Measurements from ENCODE around the gene PRKN.

- TF ChIP-seq CTCF (IDR thresholded peaks at IDR 0.05), result no peak
- TF ChIP-seq POLR2A (IDR thresholded peaks at IDR 0.05), result no peak
These were observed 73.8 kb downstream of the PRKN start for GRCh38 chr6:162653808-162654207.
